WTC11 (cell line): ENCODE measurements around the gene ZC3H12D.

Source experiments
- ATF1 ChIP-seq: sonication (generic); formaldehyde crosslinking; IDR thresholded peaks from 2 replicates; pipeline ENCODE4 v1.8.1; 2023; ENCODE audit warnings: mild to moderate bottlenecking, moderate library complexity, missing genetic modification reagents
- CREM ChIP-seq: sonication (generic); formaldehyde crosslinking; IDR thresholded peaks from 2 replicates; pipeline ENCODE4 v1.8.1; 2022; ENCODE audit warnings: mild to moderate bottlenecking, missing genetic modification reagents, moderate library complexity
- JUN ChIP-seq: sonication (generic); formaldehyde crosslinking; IDR thresholded peaks from 2 replicates; pipeline ENCODE4 v1.8.0; 2023; ENCODE audit warnings: mild to moderate bottlenecking, missing genetic modification reagents
- SMAD3 ChIP-seq: sonication (generic); formaldehyde crosslinking; IDR thresholded peaks from 2 replicates; pipeline ENCODE4 v1.8.0; 2022; ENCODE audit warnings: missing genetic modification reagents, mild to moderate bottlenecking, borderline replicate concordance
- SP1 ChIP-seq: sonication (generic); formaldehyde crosslinking; conservative IDR thresholded peaks from 2 replicates; pipeline ENCODE4 v1.8.1; 2022; ENCODE audit warnings: missing genetic modification reagents
- TCF7 ChIP-seq: sonication (generic); formaldehyde crosslinking; IDR thresholded peaks from 2 replicates; pipeline ENCODE4 v1.8.0; 2022; ENCODE audit warnings: mild to moderate bottlenecking, low read depth, missing genetic modification reagents, moderate library complexity
- TF ChIP-seq, protein P1 (sequence below): fragments of 200-600 bp; IDR thresholded peaks from 2 replicates; pipeline ENCODE4 v1.8.0; 2022; ENCODE audit warnings: antibody characterized with exemption
- TF ChIP-seq, protein P2 (sequence below): sonication (generic); formaldehyde crosslinking; IDR thresholded peaks from 2 replicates; pipeline ENCODE4 v1.8.0; 2022; ENCODE audit warnings: mild to moderate bottlenecking, missing genetic modification reagents
- TF ChIP-seq, protein P3 (sequence below): sonication (generic); formaldehyde crosslinking; conservative IDR thresholded peaks from 2 replicates; pipeline ENCODE4 v1.8.1; 2022; ENCODE audit warnings: mild to moderate bottlenecking, missing genetic modification reagents
- TF ChIP-seq, protein P4 (sequence below): sonication (generic); formaldehyde crosslinking; conservative IDR thresholded peaks from 2 replicates; pipeline ENCODE4 v1.8.1; 2023; ENCODE audit warnings: mild to moderate bottlenecking, low read depth, missing genetic modification reagents, moderate library complexity
- TF ChIP-seq, protein P5 (sequence below): sonication (generic); formaldehyde crosslinking; IDR thresholded peaks from 2 replicates; pipeline ENCODE4 v1.8.0; 2022; ENCODE audit warnings: mild to moderate bottlenecking, missing genetic modification reagents
- TF ChIP-seq, protein P6 (sequence below): fragments of 250-450 bp; sonication (Bioruptor Pico); IDR thresholded peaks from 2 replicates; pipeline ENCODE4 v1.9.0; 2021; ENCODE audit warnings: mild to moderate bottlenecking
- TF ChIP-seq, protein P7 (sequence below): sonication (generic); formaldehyde crosslinking; IDR thresholded peaks from 2 replicates; pipeline ENCODE4 v1.8.0; 2022; ENCODE audit warnings: mild to moderate bottlenecking, missing genetic modification reagents

DNA sequence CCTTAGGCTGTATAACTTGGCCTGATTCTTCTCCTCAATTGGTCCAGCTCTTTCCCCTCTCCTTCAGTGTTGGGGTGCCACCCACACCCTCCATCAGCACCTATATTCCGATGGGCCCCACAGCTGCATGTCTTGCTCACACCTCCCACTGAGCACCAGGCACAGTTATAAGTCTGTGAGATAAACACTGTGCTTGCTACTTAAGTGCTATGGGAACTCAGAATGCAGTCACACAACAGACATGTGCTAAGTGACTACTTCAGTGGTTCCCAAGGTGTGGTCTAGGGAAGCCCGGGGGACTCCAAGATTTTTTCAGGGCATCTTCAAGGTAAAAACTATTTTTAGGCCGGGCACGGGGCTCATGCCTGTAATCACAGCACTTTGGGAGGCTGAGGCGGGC, 7.3 kb downstream of the ZC3H12D start:
- TF ChIP-seq TCF7 (CRISPR knock-in tag) (no peak), CREM (CRISPR knock-in tag) (no peak), JUN (CRISPR knock-in tag) (no peak), SMAD3 (CRISPR knock-in tag) (no peak), ATF1 (CRISPR knock-in tag) (no peak), SP1 (CRISPR knock-in tag) (no peak)
- TF ChIP-seq, protein P1, sequence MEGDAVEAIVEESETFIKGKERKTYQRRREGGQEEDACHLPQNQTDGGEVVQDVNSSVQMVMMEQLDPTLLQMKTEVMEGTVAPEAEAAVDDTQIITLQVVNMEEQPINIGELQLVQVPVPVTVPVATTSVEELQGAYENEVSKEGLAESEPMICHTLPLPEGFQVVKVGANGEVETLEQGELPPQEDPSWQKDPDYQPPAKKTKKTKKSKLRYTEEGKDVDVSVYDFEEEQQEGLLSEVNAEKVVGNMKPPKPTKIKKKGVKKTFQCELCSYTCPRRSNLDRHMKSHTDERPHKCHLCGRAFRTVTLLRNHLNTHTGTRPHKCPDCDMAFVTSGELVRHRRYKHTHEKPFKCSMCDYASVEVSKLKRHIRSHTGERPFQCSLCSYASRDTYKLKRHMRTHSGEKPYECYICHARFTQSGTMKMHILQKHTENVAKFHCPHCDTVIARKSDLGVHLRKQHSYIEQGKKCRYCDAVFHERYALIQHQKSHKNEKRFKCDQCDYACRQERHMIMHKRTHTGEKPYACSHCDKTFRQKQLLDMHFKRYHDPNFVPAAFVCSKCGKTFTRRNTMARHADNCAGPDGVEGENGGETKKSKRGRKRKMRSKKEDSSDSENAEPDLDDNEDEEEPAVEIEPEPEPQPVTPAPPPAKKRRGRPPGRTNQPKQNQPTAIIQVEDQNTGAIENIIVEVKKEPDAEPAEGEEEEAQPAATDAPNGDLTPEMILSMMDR = no peak
- TF ChIP-seq, protein P2, sequence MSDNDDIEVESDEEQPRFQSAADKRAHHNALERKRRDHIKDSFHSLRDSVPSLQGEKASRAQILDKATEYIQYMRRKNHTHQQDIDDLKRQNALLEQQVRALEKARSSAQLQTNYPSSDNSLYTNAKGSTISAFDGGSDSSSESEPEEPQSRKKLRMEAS = no peak
- TF ChIP-seq, protein P3, sequence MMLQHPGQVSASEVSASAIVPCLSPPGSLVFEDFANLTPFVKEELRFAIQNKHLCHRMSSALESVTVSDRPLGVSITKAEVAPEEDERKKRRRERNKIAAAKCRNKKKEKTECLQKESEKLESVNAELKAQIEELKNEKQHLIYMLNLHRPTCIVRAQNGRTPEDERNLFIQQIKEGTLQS (CRISPR knock-in tag) = no peak
- TF ChIP-seq, protein P4, sequence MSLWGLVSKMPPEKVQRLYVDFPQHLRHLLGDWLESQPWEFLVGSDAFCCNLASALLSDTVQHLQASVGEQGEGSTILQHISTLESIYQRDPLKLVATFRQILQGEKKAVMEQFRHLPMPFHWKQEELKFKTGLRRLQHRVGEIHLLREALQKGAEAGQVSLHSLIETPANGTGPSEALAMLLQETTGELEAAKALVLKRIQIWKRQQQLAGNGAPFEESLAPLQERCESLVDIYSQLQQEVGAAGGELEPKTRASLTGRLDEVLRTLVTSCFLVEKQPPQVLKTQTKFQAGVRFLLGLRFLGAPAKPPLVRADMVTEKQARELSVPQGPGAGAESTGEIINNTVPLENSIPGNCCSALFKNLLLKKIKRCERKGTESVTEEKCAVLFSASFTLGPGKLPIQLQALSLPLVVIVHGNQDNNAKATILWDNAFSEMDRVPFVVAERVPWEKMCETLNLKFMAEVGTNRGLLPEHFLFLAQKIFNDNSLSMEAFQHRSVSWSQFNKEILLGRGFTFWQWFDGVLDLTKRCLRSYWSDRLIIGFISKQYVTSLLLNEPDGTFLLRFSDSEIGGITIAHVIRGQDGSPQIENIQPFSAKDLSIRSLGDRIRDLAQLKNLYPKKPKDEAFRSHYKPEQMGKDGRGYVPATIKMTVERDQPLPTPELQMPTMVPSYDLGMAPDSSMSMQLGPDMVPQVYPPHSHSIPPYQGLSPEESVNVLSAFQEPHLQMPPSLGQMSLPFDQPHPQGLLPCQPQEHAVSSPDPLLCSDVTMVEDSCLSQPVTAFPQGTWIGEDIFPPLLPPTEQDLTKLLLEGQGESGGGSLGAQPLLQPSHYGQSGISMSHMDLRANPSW (CRISPR knock-in tag) = no peak
- TF ChIP-seq, protein P5, sequence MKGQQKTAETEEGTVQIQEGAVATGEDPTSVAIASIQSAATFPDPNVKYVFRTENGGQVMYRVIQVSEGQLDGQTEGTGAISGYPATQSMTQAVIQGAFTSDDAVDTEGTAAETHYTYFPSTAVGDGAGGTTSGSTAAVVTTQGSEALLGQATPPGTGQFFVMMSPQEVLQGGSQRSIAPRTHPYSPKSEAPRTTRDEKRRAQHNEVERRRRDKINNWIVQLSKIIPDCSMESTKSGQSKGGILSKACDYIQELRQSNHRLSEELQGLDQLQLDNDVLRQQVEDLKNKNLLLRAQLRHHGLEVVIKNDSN (CRISPR knock-in tag) = no peak
- TF ChIP-seq, protein P6, sequence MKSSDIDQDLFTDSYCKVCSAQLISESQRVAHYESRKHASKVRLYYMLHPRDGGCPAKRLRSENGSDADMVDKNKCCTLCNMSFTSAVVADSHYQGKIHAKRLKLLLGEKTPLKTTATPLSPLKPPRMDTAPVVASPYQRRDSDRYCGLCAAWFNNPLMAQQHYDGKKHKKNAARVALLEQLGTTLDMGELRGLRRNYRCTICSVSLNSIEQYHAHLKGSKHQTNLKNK = no peak
- TF ChIP-seq, protein P7, sequence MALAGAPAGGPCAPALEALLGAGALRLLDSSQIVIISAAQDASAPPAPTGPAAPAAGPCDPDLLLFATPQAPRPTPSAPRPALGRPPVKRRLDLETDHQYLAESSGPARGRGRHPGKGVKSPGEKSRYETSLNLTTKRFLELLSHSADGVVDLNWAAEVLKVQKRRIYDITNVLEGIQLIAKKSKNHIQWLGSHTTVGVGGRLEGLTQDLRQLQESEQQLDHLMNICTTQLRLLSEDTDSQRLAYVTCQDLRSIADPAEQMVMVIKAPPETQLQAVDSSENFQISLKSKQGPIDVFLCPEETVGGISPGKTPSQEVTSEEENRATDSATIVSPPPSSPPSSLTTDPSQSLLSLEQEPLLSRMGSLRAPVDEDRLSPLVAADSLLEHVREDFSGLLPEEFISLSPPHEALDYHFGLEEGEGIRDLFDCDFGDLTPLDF = no peak
